ENCODE measurements around the gene LARGE2. TPM values are rescaled to one million over a fixed set of nuclear protein-coding genes. Genes with fewer than 3 reads are reported as not detected.

Gene LARGE2
- total RNA-seq, 2 experiments from 2014 or later, result 1.1 to 1.6 TPM

DNA sequence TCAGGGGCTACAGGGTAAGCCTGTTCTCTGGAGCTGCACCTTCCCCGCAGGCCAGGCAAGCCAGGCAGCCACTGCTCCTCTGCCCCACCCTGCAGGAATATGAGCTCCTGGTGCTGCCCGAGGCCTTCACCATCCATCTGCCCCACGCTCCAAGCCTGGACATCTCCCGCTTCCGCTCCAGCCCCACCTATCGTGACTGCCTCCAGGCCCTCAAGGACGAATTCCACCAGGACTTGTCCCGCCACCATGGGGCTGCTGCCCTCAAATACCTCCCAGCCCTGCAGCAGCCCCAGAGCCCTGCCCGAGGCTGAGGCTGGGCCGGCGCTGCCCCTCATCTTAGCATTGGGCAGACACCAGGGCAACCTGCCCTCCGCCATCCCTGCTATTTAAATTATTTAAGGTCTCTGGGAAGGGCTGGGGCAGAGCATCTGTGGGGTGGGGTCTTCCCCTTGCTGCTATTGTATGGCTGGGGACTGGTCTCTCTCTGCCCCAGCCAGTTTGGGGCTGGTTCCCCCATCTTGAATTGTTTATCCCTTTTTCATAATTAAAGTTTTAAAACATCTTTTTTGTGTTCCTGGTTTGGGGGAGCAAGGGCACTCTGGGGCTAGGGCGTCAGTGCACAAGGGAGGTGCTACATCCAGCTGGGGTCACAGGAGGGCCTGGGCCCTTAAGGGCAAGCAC is 6.2 kb downstream of the LARGE2 start:
- Mint-ChIP-seq H3K4me1 (ENCODE audit: low read depth) (peaks cover 36% of the 10 kb centered on the region), H3K27me3 (peaks cover 5% of the 10 kb centered on the region), H3K27ac (no peak overlapping the region), H3K9me3 (no peaks in the 10 kb centered on the region), H3K4me3 (no peak overlapping the region), H3K36me3 (peaks cover 3% of the 10 kb centered on the region)
- POLR2A ChIA-PET, result interaction anchor here (2.2 kb wide), 1 partner anchor 11 kb away, joined by 7 read pairs; the partner anchor contains the start of gene PEX16
- CTCF ChIA-PET, result interaction anchor here (2.2 kb wide), 1 partner anchor 78 kb away, joined by 9 read pairs; no protein-coding TSS in a partner anchor
- DNase-seq, result no peak
- intact Hi-C loops (cut with micrococcal nuclease), result no loop called here

DNA sequence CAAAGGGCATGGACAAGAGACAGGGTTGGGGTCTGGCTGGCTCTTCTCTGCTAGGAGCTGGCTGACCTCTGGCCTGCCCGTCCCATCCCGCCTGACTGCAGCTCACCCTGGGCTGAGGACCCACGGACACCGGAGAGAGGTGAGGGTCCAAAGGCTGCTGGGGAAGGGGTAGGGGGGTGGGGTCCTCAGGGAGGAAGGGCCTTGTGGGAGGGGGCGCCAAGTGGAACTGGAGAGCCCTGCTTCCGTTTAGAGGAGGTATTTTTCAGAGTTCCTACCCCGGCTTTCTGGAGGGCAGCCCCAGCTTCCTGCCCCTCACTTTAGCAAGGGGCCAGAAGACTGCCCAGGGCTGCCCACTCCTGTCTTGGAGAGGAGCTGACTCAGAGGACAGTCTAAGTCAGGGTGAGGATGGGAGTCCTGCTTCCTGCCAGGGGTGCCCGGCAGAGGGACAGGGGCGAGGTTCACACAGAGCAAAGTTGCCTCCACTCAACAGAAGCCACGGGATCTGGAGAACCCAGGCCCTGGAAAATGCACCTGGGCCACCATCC is 7.1 kb downstream of the LARGE2 start:
- peaks cover 33% of the 10 kb centered on the region for H3K4me1 Mint-ChIP-seq (ENCODE audit: low read depth)
- intact Hi-C loops (cut with micrococcal nuclease), result no loop called here
- ChIA-PET POLR2A (no interaction called here), CTCF (interaction anchor here (0.8 to 2.2 kb wide), 4 partner anchors 8 to 87 kb away, joined by 3 to 9 read pairs (median 4); no protein-coding TSS in a partner anchor)
- peaks cover 4% of the 10 kb centered on the region for H3K36me3 Mint-ChIP-seq
- peak overlapping the region; percentile 75 for H3K27ac Mint-ChIP-seq
- no peaks in the 10 kb centered on the region for H3K27me3 Mint-ChIP-seq
- DNase-seq, result no peak
- no peaks in the 10 kb centered on the region for H3K9me3 Mint-ChIP-seq
- no peak overlapping the region for H3K4me3 Mint-ChIP-seq

DNA sequence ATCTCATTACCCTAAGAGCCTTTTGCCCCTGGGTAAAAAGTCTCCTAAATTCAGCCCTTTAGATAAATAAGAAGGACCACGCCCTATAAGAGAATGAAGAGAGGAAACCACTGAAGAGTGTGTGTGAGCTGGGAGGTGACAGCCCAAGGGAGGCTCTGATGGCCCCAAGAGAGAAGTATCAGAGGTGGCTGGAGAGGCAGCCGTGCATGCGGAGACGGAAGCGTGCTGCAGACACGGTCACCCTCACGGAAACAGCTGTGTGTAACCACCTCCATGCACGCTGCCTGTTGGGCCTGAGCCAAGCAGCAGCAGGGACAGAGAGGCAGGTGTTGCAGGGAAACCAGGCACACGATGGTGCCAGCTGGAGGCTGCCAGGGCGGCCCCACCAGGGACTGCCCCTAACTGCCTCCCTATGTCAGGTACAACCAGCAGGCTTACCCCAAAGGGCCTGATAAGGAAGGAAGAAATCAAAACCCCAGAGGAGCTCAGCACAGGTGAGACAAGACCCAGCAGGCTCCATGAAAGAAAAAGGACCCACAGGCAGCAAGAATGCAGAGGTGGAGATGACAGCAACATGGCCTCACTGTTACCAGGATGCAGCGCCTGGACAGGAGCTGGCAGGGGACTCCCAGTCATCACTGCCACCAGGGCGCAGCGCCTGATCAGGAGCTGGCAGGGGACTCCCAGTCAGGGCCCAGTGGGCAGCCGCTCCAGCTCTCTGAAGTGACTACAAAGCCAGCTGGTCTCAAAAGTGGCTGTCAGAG is 7.8 kb downstream of the LARGE2 start:
- peaks cover 4% of the 10 kb centered on the region for H3K36me3 Mint-ChIP-seq
- H3K4me1 Mint-ChIP-seq (ENCODE audit: low read depth), result peaks cover 33% of the 10 kb centered on the region
- H3K4me3 Mint-ChIP-seq, result no peak overlapping the region
- peak overlapping the region; percentile 75 for H3K27ac Mint-ChIP-seq
- H3K27me3 Mint-ChIP-seq, result no peaks in the 10 kb centered on the region
- intact Hi-C loops (cut with micrococcal nuclease), result no loop called here
- ChIA-PET POLR2A (no interaction called here), CTCF (interaction anchor here (0.8 to 2.2 kb wide), 5 partner anchors 9 to 1003 kb away, joined by 3 to 9 read pairs (median 4); no protein-coding TSS in a partner anchor)
- H3K9me3 Mint-ChIP-seq, result no peaks in the 10 kb centered on the region
- DNase-seq, result peak; percentile 66

DNA sequence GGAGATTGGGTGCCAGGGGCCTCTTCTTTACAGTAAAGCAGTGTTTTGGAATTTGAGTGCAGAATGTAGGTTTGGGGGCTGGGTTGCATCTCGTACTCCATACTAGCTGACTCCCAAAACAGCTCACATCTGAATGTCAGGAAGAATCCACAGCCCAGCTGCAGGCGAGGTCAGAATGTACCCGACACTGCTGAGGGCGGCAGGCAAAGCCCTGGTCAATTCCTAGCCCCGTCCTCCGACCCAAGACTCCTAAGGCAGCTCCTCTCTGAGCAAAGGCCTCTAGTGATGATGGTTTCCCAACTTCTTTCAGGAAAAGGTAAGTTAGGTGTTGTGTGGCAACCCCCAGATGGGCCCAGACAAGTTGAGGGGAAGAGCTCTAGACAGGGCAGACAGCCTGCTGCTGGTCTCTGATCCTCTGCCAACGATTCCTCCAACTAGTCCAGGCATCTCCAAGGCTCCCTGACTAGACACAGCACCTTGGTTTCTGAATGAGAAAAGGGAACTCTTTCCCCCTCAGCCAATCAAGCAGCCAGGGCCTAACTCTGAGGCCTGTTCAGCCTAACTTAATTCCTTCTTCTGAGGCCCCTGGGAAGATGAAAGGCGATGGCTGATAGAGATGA is 8.6 kb downstream of the LARGE2 start:
- Mint-ChIP-seq H3K27ac (peak overlapping the region; percentile 75), H3K27me3 (no peaks in the 10 kb centered on the region), H3K4me1 (ENCODE audit: low read depth) (peaks cover 33% of the 10 kb centered on the region), H3K9me3 (no peaks in the 10 kb centered on the region), H3K36me3 (peaks cover 4% of the 10 kb centered on the region), H3K4me3 (no peak overlapping the region)
- intact Hi-C loops (cut with micrococcal nuclease), result no loop called here
- POLR2A ChIA-PET, result no interaction called here
- no peak for DNase-seq
- CTCF ChIA-PET, result interaction anchor here (0.8 to 2.2 kb wide), 5 partner anchors 34 to 1004 kb away, joined by 3 to 9 read pairs (median 4); no protein-coding TSS in a partner anchor

DNA sequence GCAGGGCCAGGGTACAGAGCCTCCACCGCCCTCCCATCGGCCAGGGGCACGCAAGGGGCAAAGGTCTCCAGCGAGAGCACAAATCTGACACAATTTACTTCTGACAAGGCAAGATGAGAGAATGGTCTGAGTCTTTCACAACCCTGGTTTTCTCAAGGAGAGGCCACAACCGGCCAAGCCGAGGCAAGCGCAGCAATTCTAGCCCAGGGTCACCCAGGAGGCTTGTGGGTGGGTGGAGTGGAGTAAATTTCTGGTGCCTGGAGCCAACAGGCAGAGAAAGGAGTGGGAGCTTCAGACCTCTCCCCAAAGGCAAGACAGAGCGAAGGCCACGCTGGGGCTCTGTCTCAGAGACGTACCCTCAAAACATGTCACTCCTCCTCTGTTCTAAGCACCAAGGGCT is 9.3 kb downstream of the LARGE2 start:
- peaks cover 6% of the 10 kb centered on the region for H3K36me3 Mint-ChIP-seq
- peak overlapping the region; percentile 8 for H3K27ac Mint-ChIP-seq
- no peaks in the 10 kb centered on the region for H3K27me3 Mint-ChIP-seq
- intact Hi-C loops (cut with micrococcal nuclease), result no loop called here
- peaks cover 33% of the 10 kb centered on the region for H3K4me1 Mint-ChIP-seq (ENCODE audit: low read depth)
- H3K4me3 Mint-ChIP-seq, result no peak overlapping the region
- CTCF ChIA-PET, result interaction anchor here (1.5 kb wide), 1 partner anchor 33 kb away, joined by 3 read pairs; no protein-coding TSS in a partner anchor
- POLR2A ChIA-PET, result no interaction called here
- H3K9me3 Mint-ChIP-seq, result no peaks in the 10 kb centered on the region
- DNase-seq, result no peak

DNA sequence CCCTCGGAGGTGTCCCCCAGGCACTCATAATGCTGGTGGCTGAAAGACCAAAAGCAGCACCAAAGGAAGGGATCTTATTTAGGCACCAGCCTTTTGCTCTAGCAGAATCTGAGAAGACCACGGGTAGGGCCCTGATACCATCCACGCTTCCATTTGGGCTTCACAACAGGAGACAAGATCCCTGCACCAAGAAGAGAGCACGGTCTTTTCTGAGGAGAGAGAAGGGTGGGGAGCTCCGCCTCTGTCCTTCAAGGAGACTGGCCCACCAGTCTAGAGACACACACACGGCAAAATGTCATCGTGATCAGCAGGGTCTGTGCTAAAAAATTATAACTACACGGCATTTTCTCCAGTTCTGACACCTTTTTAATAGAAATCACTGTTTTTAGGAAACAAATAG is 9.8 kb downstream of the LARGE2 start:
- Mint-ChIP-seq H3K4me3 (no peak overlapping the region), H3K4me1 (ENCODE audit: low read depth) (peaks cover 30% of the 10 kb centered on the region), H3K9me3 (no peaks in the 10 kb centered on the region), H3K27ac (no peak overlapping the region), H3K36me3 (peaks cover 8% of the 10 kb centered on the region), H3K27me3 (no peaks in the 10 kb centered on the region)
- intact Hi-C loops (cut with micrococcal nuclease), result no loop called here
- CTCF ChIA-PET, result interaction anchor here (1.5 kb wide), 1 partner anchor 33 kb away, joined by 3 read pairs; no protein-coding TSS in a partner anchor
- DNase-seq, result no peak
- POLR2A ChIA-PET, result no interaction called here

DNA sequence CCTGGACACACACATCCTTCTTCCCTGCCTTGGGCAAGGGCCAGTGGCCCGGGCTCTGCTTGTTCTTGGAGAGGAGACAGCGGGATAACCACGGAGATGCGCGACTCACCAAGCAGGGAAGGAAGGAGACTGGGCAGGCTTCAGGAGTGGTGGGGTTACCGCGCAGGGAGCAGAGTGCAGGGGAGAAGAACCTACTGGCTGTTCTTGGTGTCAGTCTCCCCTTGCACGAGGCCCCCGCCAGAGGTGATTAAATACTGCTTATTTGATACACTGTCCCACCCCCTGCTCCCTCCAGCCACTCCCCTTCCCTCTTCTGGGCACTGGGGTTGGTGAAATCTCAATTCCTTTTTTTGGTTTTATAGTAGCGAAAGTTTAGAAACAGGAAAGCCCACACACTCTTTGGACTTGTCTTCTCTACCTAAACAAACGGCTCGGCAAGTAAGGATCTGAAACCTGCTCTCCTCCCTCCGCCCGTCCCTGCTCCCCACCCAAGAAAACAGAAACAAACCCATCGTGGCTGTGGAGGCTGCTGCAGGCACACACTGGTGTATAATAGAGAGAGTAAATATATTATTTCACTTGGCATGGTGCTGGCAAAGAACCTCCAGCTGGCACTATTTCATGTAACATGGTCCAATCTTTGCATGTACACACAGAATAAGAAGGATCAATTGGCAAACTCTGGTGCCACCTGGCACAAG is 10.8 kb downstream of the LARGE2 start:
- H3K27ac Mint-ChIP-seq, result no peak overlapping the region
- H3K27me3 Mint-ChIP-seq, result no peaks in the 10 kb centered on the region
- no peak overlapping the region for H3K4me3 Mint-ChIP-seq
- ChIA-PET POLR2A (no interaction called here), CTCF (no interaction called here)
- peaks cover 8% of the 10 kb centered on the region for H3K36me3 Mint-ChIP-seq
- DNase-seq, result no peak
- no peaks in the 10 kb centered on the region for H3K9me3 Mint-ChIP-seq
- intact Hi-C loops (cut with micrococcal nuclease), result no loop called here
- H3K4me1 Mint-ChIP-seq (ENCODE audit: low read depth), result peaks cover 26% of the 10 kb centered on the region

DNA sequence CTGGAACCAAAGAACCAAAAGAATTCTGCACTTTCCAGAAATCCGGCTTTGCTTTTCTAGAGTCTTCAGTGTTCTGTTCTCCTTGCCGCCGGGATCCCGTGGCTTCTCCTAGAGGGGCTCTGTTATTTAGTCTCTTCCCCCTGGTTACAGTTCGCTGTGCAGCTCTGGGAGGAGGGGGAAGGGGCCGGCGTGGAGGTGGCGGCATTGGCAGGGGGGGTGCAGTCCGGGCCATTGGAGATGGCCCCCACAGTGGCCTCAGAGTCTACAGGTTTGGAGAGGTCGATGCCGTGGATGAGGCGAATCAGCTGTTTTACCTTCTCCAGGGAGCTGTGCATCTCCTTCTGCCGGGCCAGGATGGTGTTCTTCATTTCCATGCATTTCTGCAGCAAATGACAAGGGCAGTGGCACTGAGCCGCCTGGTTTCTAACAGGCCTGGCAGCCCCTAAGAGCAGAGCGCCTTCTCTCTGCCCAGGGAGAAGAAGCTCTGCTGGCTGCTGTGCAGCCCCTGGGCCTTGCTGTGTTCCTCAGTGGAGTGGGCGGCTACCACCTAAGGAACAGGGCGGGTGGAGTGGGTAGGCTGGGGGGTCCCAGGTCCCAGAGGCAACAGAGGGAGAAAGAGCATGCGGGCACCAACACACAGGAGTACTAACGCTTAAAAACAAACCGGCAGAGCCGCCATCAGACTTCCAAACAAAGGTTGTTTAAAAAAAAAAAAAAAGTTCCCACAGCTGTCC is 11.6 kb downstream of the LARGE2 start:
- POLR2A ChIA-PET, result no interaction called here
- no peak overlapping the region for H3K27ac Mint-ChIP-seq
- H3K9me3 Mint-ChIP-seq, result no peaks in the 10 kb centered on the region
- H3K36me3 Mint-ChIP-seq, result peaks cover 8% of the 10 kb centered on the region
- no peak for DNase-seq
- peaks cover 26% of the 10 kb centered on the region for H3K4me1 Mint-ChIP-seq (ENCODE audit: low read depth)
- intact Hi-C loops (cut with micrococcal nuclease), result no loop called here
- CTCF ChIA-PET, result no interaction called here
- H3K4me3 Mint-ChIP-seq, result no peak overlapping the region
- H3K27me3 Mint-ChIP-seq, result no peaks in the 10 kb centered on the region

DNA sequence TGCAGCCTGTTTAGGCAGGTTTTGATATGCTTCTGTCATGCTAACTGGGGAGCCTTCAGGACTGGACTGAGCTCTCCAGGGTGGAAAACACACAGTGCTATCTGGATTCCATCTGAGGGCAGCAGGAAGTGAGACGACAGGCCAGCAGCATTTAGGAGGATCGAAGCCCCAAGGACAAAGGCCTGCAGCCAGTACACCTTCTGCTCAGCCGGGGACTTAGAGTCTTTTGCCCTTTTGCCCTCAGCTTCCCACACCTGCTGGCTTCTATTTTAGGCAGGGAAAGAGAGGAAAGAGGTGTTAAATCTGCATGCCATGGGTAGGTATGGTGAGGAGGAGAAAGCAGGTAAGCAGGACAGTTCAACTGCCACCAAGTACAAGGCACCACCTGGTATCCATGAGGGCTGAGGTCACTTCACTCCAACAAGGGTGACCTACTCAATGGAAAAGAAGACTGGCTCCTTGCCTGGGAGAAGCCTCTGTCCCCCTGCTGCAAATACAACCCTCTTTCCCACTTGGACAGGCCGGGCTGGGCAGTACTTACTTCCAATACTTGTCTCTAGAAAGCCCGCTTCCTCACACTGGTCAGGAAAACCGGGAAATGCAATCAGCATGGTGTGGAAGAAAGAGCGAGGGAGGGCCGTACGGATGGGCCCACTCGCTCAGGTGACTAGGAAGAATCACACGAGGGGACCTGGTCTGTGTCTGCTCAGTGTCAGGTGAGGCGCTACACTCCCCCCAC is 12.3 kb downstream of the LARGE2 start:
- POLR2A ChIA-PET, result no interaction called here
- CTCF ChIA-PET, result no interaction called here
- no peaks in the 10 kb centered on the region for H3K9me3 Mint-ChIP-seq
- no peak overlapping the region for H3K4me3 Mint-ChIP-seq
- no peak overlapping the region for H3K27ac Mint-ChIP-seq
- intact Hi-C loops (cut with micrococcal nuclease), result no loop called here
- H3K27me3 Mint-ChIP-seq, result no peaks in the 10 kb centered on the region
- H3K4me1 Mint-ChIP-seq (ENCODE audit: low read depth), result peaks cover 20% of the 10 kb centered on the region
- peaks cover 8% of the 10 kb centered on the region for H3K36me3 Mint-ChIP-seq
- no peak for DNase-seq

DNA sequence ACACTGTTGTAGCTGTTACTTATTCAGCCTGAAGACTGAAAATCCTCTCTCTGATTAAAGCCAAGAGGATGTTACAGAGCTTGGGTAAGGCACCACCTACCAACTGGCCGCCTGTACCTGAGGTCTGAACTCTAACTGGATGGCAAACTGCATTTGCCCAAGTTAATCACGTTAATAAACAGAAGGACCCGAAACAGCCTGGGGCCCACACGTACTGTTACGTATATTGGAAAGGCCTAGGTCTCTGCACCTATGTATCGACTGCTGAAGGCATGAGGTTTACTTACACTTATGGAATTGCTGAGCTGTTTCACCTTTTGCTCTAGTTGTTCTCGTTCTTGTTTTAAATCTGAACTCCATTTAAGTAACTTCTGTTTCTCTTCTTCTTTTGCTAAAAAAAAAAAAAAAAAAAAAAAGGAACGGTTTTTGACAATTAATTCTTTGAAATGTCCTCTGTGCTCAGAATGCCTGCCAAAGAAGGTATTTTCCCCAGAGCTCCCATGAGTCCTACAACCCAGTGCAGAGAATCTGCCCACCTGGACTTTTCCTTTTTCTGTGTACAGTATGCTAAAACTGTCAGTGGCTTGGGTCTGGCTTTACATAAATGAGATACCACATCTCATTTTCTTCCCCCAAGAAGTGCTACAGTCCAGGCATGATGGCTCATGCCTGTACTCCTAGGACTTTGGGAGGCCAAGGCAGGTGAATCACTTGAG is 13.1 kb downstream of the LARGE2 start:
- Mint-ChIP-seq H3K27me3 (no peaks in the 10 kb centered on the region), H3K27ac (no peak overlapping the region), H3K9me3 (no peaks in the 10 kb centered on the region), H3K36me3 (peaks cover 8% of the 10 kb centered on the region), H3K4me1 (ENCODE audit: low read depth) (peaks cover 12% of the 10 kb centered on the region), H3K4me3 (no peak overlapping the region)
- POLR2A ChIA-PET, result no interaction called here
- intact Hi-C loops (cut with micrococcal nuclease), result no loop called here
- no peak for DNase-seq
- CTCF ChIA-PET, result no interaction called here
